Measurements from ENCODE around the gene MBOAT2. TPM values are rescaled to one million over a fixed set of nuclear protein-coding genes. Genes with fewer than 3 reads are reported as not detected.

Gene MBOAT2
- total RNA-seq, 4 donors from 2014 or later, result 4.7 to 12.8 (median 9.7) TPM

DNA sequence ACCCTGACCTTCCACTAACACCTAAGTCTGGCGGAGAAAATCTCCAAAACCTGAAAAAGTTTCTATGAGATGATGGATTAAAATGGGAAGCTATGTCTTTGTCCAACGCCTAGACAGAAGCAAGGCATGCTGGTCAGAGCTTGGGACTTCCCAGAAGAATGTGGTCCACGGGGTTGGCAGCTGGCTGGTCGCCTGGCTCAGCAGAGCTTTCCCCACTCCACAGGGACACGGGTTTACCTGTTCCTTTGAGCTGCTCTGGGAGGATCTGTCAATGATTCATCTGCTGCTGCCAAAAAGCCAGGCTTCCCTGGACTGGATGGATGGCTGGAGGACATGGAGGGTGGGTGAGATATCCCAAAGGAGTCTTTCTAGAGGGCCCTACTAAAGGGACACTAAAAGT lies 10.8 kb downstream of the MBOAT2 start:
- TF ChIP-seq, protein P1, sequence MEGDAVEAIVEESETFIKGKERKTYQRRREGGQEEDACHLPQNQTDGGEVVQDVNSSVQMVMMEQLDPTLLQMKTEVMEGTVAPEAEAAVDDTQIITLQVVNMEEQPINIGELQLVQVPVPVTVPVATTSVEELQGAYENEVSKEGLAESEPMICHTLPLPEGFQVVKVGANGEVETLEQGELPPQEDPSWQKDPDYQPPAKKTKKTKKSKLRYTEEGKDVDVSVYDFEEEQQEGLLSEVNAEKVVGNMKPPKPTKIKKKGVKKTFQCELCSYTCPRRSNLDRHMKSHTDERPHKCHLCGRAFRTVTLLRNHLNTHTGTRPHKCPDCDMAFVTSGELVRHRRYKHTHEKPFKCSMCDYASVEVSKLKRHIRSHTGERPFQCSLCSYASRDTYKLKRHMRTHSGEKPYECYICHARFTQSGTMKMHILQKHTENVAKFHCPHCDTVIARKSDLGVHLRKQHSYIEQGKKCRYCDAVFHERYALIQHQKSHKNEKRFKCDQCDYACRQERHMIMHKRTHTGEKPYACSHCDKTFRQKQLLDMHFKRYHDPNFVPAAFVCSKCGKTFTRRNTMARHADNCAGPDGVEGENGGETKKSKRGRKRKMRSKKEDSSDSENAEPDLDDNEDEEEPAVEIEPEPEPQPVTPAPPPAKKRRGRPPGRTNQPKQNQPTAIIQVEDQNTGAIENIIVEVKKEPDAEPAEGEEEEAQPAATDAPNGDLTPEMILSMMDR (IDR thresholded peaks at IDR 0.05; ENCODE audit: low read depth), result no peak

DNA sequence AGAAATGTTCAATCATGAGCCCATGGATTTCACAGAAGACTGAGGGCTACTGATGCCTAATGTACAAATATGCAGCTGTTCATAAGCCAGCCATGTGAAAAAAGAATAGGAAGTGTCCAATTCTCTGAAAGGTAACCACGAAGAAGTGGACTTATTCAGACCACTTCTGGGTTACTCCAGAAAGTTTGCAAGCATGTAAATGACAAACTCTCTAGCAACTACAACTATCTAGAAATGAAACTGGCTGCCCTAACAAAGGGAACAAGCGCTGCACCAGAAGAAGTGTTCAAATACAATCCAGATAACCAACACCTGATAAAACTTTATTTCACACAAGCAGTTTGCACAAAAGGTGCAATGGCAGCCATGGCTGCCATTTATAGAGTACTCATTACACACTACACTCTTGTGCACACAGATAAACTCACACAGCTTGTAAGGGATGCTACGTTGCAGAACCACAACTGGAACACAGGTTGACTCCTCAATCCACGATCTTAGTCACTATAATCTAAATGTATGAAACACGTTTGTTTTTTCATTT lies 13.9 kb downstream of the MBOAT2 start:
- TF ChIP-seq, protein P1 (IDR thresholded peaks at IDR 0.05; ENCODE audit: low read depth), result no peak

GRCh38 chr2:8987410-8987809 lies 16.1 kb downstream of the MBOAT2 start:
- TF ChIP-seq, protein P1 (IDR thresholded peaks at IDR 0.05; ENCODE audit: low read depth), result no peak

DNA sequence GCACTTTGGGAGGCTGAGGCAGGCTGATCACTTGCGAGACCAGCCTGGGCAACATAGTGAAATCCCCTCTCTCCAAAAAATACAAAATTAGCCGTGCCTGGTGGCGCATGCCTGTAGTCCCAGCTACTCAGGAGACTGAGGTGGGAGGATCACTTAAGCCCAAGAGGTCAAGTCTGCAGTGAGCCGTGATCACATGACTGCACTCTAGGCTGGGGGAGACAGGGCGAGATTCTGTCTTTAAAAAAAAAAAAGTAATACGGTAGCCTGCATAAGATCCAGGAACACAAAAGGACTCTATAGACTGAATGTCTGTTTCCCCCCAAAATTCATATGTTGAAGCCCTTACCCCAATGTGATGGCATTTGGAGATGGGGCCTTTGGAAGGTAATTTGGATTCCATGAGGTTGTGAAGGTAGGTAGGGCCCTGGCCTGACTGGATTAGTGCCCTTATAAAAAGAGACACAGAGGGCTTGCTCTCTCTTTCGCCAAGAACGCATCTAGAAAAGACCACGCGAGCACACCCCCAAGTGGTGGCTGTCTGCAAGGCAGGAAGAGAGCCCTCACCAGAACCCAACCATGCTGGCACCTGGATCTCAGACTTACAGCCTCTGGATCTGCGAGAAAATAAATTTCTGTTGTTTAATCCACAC lies 17.0 kb downstream of the MBOAT2 start:
- TF ChIP-seq, protein P1 (IDR thresholded peaks at IDR 0.05; ENCODE audit: low read depth), result no peak

DNA sequence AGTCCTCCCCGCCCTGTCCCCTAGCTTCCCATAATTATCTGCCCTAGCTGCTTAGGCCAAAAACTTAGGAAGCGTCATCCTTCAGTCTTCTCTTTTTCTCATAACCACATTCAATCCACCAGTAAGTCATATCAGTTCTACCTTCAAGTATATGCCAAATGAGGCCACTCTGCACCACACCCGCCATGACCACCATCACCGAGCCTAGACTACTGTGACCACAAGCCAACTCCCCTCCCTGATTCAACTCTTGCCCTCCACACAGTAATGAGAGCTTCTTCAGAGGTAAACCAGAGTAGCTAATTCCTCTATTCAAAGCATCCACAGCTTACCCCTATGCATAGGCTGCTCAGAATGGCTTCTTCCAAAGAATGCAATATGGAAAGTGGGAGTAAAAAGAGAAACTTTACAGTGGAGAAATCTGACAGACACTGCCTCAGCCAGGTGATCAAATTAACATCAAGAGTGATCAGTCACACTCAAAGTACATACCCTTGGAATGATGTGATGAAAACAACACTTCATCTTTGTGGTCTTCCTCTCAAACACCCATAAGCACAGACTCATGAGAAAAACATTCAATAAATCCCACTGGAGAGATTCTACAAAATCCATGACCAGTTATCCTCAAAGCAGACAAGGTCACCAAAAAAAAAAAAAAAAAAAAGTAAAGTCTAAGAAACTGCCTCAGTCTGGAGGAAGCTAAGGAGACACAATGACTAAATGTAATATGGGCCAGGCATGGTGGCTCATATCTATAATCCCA lies 17.7 kb downstream of the MBOAT2 start:
- TF ChIP-seq, protein P1 (IDR thresholded peaks at IDR 0.05; ENCODE audit: low read depth), result no peak

GRCh38 chr2:8984855-8985254 lies 18.6 kb downstream of the MBOAT2 start:
- TF ChIP-seq, protein P1 (IDR thresholded peaks at IDR 0.05; ENCODE audit: low read depth), result no peak

DNA sequence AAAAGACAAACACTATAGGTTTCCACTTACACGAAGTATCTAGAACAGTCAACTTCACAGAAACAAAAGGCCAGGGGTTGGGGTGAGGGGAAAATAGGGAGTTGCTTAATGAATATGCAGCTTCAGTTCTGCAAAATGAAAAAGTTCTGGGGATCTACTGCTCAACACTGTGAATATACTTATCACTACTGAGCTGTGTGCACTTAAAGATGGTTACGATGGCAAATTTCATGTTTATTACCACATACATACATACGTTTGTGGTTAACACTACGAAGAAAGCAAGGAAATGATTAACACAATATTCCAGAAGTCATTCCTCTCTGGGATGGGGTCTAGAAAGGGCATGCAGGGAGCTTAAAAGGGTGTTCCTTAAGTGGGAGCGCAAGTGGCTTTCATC lies 19.3 kb downstream of the MBOAT2 start:
- TF ChIP-seq, protein P1 (IDR thresholded peaks at IDR 0.05; ENCODE audit: low read depth), result no peak

Data from subcutaneous adipose tissue (tissue), 4 donors.